ENCODE measurements around the gene TAF4.

GRCh38 chr20:62030834-62031434 lies 34.7 kb downstream of the TAF4 start:
- TF ChIP-seq ZNF398 (tag by site-specific recombination; IDR thresholded peaks at IDR 0.05) (no peak), PATZ1 (tag by site-specific recombination; IDR thresholded peaks at IDR 0.05) (no peak), CTCF (tag by site-specific recombination; IDR thresholded peaks at IDR 0.05) (no peak), ZNF16 (tag by site-specific recombination; IDR thresholded peaks at IDR 0.05; ENCODE audit: low read depth) (no peak)

All from HEK293 (cell line).